GM12878 (cell line): Measurements from ENCODE around the gene FGF2. TPM values are rescaled to one million over a fixed set of nuclear protein-coding genes. Genes with fewer than 3 reads are reported as not detected.

ENCODE experiments used
- ATAC-seq: fragments of 200-7000 bp; cut with Tn5 transposase; 3 replicates; pipeline ENCODE4 v1.9.1; 2020; ENCODE audit warnings: mild to moderate bottlenecking, moderate library complexity
- BruUV-seq: library from RNA; stranded (reverse); fragments of 400-500 nt; replicated peaks from 2 replicates; lab custom pipeline; 2021; lab: Mats Ljungman, UMichigan
- CTCF ChIA-PET: fragments of 300-600 bp; sonication (Branson Sonifier 250); formaldehyde crosslinking; extraction: SDS; loops from one replicate; lab custom pipeline; 2021; ENCODE audit warnings: inconsistent platforms; lab: Yijun Ruan, JAX
- POLR2A ChIA-PET: fragments of 350-600 bp; formaldehyde crosslinking; extraction: SDS; loops from one replicate; lab custom pipeline; 2021; ENCODE audit warnings: inconsistent platforms; lab: Charles Lee
- RAD21 ChIA-PET: fragments of 300-600 bp; sonication (Branson Sonifier 250); formaldehyde crosslinking; loops from one replicate; lab custom pipeline; 2023; ENCODE audit warnings: antibody characterized with exemption; ENCODE audit not compliant: unreplicated experiment; lab: Charles Lee
- SMC1A ChIA-PET: fragments of 300-600 bp; sonication (Branson Sonifier 250); formaldehyde crosslinking; loops from one replicate; lab custom pipeline; 2023; ENCODE audit not compliant: unreplicated experiment, uncharacterized antibody; lab: Charles Lee
- DNase-seq: peaks from one replicate; pipeline ENCODE4 v3.0.0-alpha.2; 2011; ENCODE audit warnings: low read depth, low spot score
- FAIRE-seq: peaks from 3 replicates; lab custom pipeline; 2011; peaks lifted over from hg19 to GRCh38; lab: Jason Lieb, UNC
- H2AFZ ChIP-seq: 2 replicates; pipeline ENCODE4 v1.6.0; 2011; ENCODE audit warnings: low read depth, low read length, control low read depth; ENCODE audit not compliant: control insufficient read depth
- H3K27ac ChIP-seq: 2 replicates; pipeline ENCODE4 v1.5.1; 2011; ENCODE audit warnings: control low read depth; ENCODE audit not compliant: control insufficient read depth, insufficient read depth
- H3K27me3 ChIP-seq, 2 experiments: replicated peaks in 1 of 2; 2 replicates each; pipeline versions ENCODE4 v1.6.0 to v1.6.1; 2011; ENCODE audit warnings: low read length in 1 of 2; ENCODE audit not compliant: control insufficient read depth in 2 of 2, insufficient read depth in 2 of 2
- H3K36me3 ChIP-seq, 2 experiments: 2 replicates each; pipeline ENCODE4 v1.5.1; 2011; ENCODE audit warnings: low read length in 1 of 2; ENCODE audit not compliant: control insufficient read depth in 2 of 2, insufficient read depth in 2 of 2
- H3K4me1 ChIP-seq: 2 replicates; pipeline ENCODE4 v1.6.1; 2011; ENCODE audit warnings: mild to moderate bottlenecking, low read length, moderate library complexity, mixed read lengths; ENCODE audit not compliant: control insufficient read depth, insufficient read depth
- H3K4me2 ChIP-seq: 2 replicates; pipeline ENCODE4 v1.6.0; 2011; ENCODE audit warnings: control low read depth; ENCODE audit not compliant: control insufficient read depth, insufficient read depth
- H3K4me3 ChIP-seq: fragments of 200-600 bp; sonication (generic); 2 replicates; pipeline ENCODE4 v1.5.1; 2016
- H3K79me2 ChIP-seq: 2 replicates; pipeline ENCODE4 v1.6.0; 2011; ENCODE audit warnings: low read length; ENCODE audit not compliant: control insufficient read depth, insufficient read depth
- H3K9ac ChIP-seq: 2 replicates; pipeline ENCODE4 v1.8.0; 2011; ENCODE audit warnings: low read length, control low read depth, mixed read lengths; ENCODE audit not compliant: control insufficient read depth, insufficient read depth
- H3K9me3 ChIP-seq: replicated peaks from 3 replicates; pipeline ENCODE4 v1.5.1; 2011; ENCODE audit warnings: mild to moderate bottlenecking, low read length; ENCODE audit not compliant: control insufficient read depth, insufficient read depth
- H4K20me1 ChIP-seq: 2 replicates; pipeline ENCODE4 v1.6.0; 2011; ENCODE audit not compliant: control insufficient read depth, insufficient read depth
- BCL11A ChIP-seq: IDR thresholded peaks from 2 replicates; pipeline ENCODE4 v1.6.1; 2011; ENCODE audit warnings: low read depth, low read length
- CHD1 ChIP-seq: IDR thresholded peaks from 2 replicates; pipeline ENCODE4 v1.6.1; 2012; ENCODE audit warnings: low read depth, low read length, improper control_type of control experiment
- CTCF ChIP-seq, 3 experiments: IDR thresholded peaks in 2 of 3; conservative IDR thresholded peaks in 1 of 3; 2 replicates each; pipeline ENCODE4 v1.5.1; 2011; ENCODE audit warnings: low read depth in 3 of 3, low read length in 3 of 3, mild to moderate bottlenecking in 3 of 3, control low read depth in 2 of 3, moderate library complexity in 2 of 3, inconsistent platforms in 1 of 3, mixed read lengths in 1 of 3; ENCODE audit not compliant: control insufficient read depth in 2 of 3, insufficient read depth in 1 of 3; ENCODE audit errors: extremely low read depth in 1 of 3
- HDAC6 ChIP-seq: fragments of 200-600 bp; sonication (generic); IDR thresholded peaks from one replicate; pipeline ENCODE4 v1.8.0; 2017; ENCODE audit warnings: antibody characterized with exemption; ENCODE audit not compliant: unreplicated experiment
- JUND ChIP-seq: IDR thresholded peaks from 2 replicates; pipeline ENCODE4 v1.6.1; 2012; ENCODE audit warnings: low read depth, mild to moderate bottlenecking, low read length, improper control_type of control experiment, moderate library complexity
- MTA2 ChIP-seq: fragments of 450-650 bp; IDR thresholded peaks from 2 replicates; pipeline ENCODE4 v1.6.1; 2016; ENCODE audit warnings: low read depth, mild to moderate bottlenecking, moderate library complexity
- RCOR1 ChIP-seq: conservative IDR thresholded peaks from 2 replicates; pipeline ENCODE4 v1.6.1; 2012; ENCODE audit warnings: low read depth, low read length, improper control_type of control experiment
- SPI1 ChIP-seq: IDR thresholded peaks from 2 replicates; pipeline ENCODE4 v1.6.1; 2011; ENCODE audit warnings: low read depth, mild to moderate bottlenecking, low read length, moderate library complexity, borderline replicate concordance; ENCODE audit not compliant: insufficient read depth
- ZNF24 ChIP-seq: fragments of 450-650 bp; IDR thresholded peaks from 2 replicates; pipeline ENCODE4 v1.6.1; 2017; ENCODE audit warnings: antibody characterized with exemption, mild to moderate bottlenecking
- WGBS: methylation state at CpG from one replicate; pipeline ENCODE4 v1.1.6; 2016; ENCODE audit warnings: low lambda C conversion rate; ENCODE audit not compliant: insufficient replicate concordance, insufficient coverage; ENCODE audit errors: missing lambda C conversion rate; 5-methylcytosine and 5-hydroxymethylcytosine counted together
- in situ Hi-C: fragments of 300-500 bp; cut with MboI; formaldehyde crosslinking; loops from 9 replicates; pipeline ENCODE4 v1.14.3; 2018; ENCODE audit warnings: mixed read lengths
- intact Hi-C: fragments of 100-400 bp; cut with micrococcal nuclease; formaldehyde crosslinking; loops from one replicate; pipeline ENCODE4 v1.14.2; 2022; ENCODE audit not compliant: unreplicated experiment
- polyA plus RNA-seq, 11 experiments: library from polyadenylated mRNA; depleted of rRNA in 4 of 11; unstranded in 6 of 11; stranded (reverse) in 5 of 11; fragments of >200 nt; fragmentation: Nextera tagmentation in 4 of 11; fragmentation: Illumina TruSeq in 1 of 11; extraction: Ambion mirVana in 4 of 11; extraction: Trizol in 1 of 11; gene quantifications; 1 replicate in 1 of 11; 2 replicates in 10 of 11; pipeline versions ENCODE4 v1.2.1 to v1.2.3, GENCODE V29; 2011 to 2016; ENCODE audit warnings: inconsistent platforms in 2 of 11, missing spikeins in 2 of 11, low read depth in 1 of 11
- total RNA-seq, 4 experiments: library from RNA; depleted of rRNA in 3 of 4; stranded (reverse); fragments of >200 nt in 3 of 4; fragmentation: Illumina TruSeq in 1 of 4; extraction: Trizol in 1 of 4; gene quantifications; 2 replicates each; pipeline versions ENCODE4 v1.2.1 to v1.2.3, GENCODE V29; 2013 to 2021
- TF ChIP-seq, protein P1 (sequence below): IDR thresholded peaks from 2 replicates; pipeline ENCODE4 v1.6.1; 2012; ENCODE audit warnings: improper control_type of control experiment, low read depth, low read length; ENCODE audit not compliant: insufficient replicate concordance

Gene FGF2
- total and polyA plus RNA-seq, 10 of the 15 experiments (the other 5 are each of a cell fraction or from before 2014, with no cell fraction given): 0.13 to 1.7 (median 0.25) TPM

DNA sequence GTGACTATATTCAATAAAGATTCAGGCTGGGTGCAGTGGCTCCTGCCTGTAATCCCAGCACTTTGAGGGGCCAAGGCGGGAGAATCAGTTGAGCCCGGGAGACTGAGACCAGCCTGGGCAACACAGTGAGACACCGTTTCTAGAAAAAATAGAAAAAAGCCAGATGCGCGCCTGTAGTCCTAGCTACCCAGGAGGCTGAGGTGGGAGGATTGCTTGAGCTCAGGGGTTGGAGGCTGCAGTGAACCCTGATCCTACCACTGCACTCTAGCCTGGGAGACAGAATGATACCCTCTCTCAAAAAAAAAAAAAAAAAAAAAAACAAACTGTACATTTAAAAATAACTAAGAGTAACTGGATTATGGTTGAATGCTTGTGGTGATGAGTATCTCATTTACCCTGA lies 94.7 kb downstream of the FGF2 start:
- WGBS: 96% methylated on average over 5 of the region's 5 CpGs
- Histone ChIP-seq H3K4me1 (peaks cover 6% of the 10 kb centered on the region), H3K27me3 (no peaks in the 10 kb centered on the region), H3K79me2 (peaks cover 10% of the 10 kb centered on the region), H3K27ac (no peak overlapping the region), H3K4me3 (no peak overlapping the region), H3K9ac (no peak overlapping the region), H2AFZ (no peak overlapping the region; the same call in 1 of the 2 replicates), H3K4me2 (peak overlapping the region; percentile 91; the same call in 1 of the 2 replicates), H4K20me1 (no peaks in the 10 kb centered on the region), H3K36me3 (no peaks in the 10 kb centered on the region), H3K9me3 (no peaks in the 10 kb centered on the region)
- in situ Hi-C loops (loop anchor here (5.0 kb wide), 1 partner anchor 169 kb away; no protein-coding TSS in a partner anchor), intact Hi-C loops (loop anchor here (5.0 kb wide), 1 partner anchor 94 kb away; the partner anchor contains the start of gene FGF2)
- CTCF ChIA-PET: interaction anchor here (0.8 to 5.0 kb wide), 5 partner anchors 9 to 165 kb away, joined by 3 to 31 read pairs (median 9); no protein-coding TSS in a partner anchor
- SMC1A ChIA-PET: interaction anchor here (0.9 to 1.6 kb wide), 7 partner anchors 8 to 191 kb away, joined by 3 to 5 read pairs (median 4); no protein-coding TSS in a partner anchor
- ATAC-seq: no peak
- POLR2A ChIA-PET: interaction anchor here (0.6 kb wide), 1 partner anchor 206 kb away, joined by 4 read pairs; no protein-coding TSS in a partner anchor
- no TSS peak for BruUV-seq
- RAD21 ChIA-PET: interaction anchor here (1.1 to 2.3 kb wide), 4 partner anchors 9 to 189 kb away, joined by 3 to 7 read pairs (median 5); partner anchors contain the start of gene BBS12
- no peak for TF ChIP-seq CTCF (IDR thresholded peaks at IDR 0.05 in 2 of 3, conservative IDR thresholded peaks at IDR 0.05 in 1 of 3; ENCODE audit: control insufficient read depth in 2 of 3, extremely low read depth in 1 of 3, insufficient read depth in 1 of 3, low read depth in 3 of 3, low read length in 3 of 3)
- no peak for TF ChIP-seq MTA2
- TF ChIP-seq RCOR1: no peak
- no peak for TF ChIP-seq BCL11A
- TF ChIP-seq, protein P1, sequence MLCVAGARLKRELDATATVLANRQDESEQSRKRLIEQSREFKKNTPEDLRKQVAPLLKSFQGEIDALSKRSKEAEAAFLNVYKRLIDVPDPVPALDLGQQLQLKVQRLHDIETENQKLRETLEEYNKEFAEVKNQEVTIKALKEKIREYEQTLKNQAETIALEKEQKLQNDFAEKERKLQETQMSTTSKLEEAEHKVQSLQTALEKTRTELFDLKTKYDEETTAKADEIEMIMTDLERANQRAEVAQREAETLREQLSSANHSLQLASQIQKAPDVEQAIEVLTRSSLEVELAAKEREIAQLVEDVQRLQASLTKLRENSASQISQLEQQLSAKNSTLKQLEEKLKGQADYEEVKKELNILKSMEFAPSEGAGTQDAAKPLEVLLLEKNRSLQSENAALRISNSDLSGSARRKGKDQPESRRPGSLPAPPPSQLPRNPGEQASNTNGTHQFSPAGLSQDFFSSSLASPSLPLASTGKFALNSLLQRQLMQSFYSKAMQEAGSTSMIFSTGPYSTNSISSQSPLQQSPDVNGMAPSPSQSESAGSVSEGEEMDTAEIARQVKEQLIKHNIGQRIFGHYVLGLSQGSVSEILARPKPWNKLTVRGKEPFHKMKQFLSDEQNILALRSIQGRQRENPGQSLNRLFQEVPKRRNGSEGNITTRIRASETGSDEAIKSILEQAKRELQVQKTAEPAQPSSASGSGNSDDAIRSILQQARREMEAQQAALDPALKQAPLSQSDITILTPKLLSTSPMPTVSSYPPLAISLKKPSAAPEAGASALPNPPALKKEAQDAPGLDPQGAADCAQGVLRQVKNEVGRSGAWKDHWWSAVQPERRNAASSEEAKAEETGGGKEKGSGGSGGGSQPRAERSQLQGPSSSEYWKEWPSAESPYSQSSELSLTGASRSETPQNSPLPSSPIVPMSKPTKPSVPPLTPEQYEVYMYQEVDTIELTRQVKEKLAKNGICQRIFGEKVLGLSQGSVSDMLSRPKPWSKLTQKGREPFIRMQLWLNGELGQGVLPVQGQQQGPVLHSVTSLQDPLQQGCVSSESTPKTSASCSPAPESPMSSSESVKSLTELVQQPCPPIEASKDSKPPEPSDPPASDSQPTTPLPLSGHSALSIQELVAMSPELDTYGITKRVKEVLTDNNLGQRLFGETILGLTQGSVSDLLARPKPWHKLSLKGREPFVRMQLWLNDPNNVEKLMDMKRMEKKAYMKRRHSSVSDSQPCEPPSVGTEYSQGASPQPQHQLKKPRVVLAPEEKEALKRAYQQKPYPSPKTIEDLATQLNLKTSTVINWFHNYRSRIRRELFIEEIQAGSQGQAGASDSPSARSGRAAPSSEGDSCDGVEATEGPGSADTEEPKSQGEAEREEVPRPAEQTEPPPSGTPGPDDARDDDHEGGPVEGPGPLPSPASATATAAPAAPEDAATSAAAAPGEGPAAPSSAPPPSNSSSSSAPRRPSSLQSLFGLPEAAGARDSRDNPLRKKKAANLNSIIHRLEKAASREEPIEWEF: no peak
- no peak for TF ChIP-seq JUND
- no peak for TF ChIP-seq ZNF24
- TF ChIP-seq HDAC6: no peak
- no peak for TF ChIP-seq SPI1
- no peak for TF ChIP-seq CHD1
- no peak for DNase-seq
- no peak for FAIRE-seq
